Esophagus muscularis mucosa (tissue), 4 donors: ENCODE results near the gene RHBDD1.

ENCODE experiments used
- CTCF ChIP-seq, 3 experiments: fragments of 200-600 bp in 2 of 3; fragments of 450-650 bp in 1 of 3; sonication (generic) in 2 of 3; IDR thresholded peaks; one replicate each; pipeline ENCODE4 v1.5.1; 2017 to 2019; ENCODE audit warnings: antibody characterized with exemption in 3 of 3, mild to moderate bottlenecking in 2 of 3, moderate library complexity in 1 of 3
- EP300 ChIP-seq: sonication (generic); formaldehyde crosslinking; IDR thresholded peaks from one replicate; pipeline ENCODE4 v1.6.1; 2017; ENCODE audit warnings: antibody characterized with exemption
- POLR2A ChIP-seq: fragments of 450-650 bp; IDR thresholded peaks from one replicate; pipeline ENCODE4 v1.6.1; 2017; ENCODE audit warnings: antibody characterized with exemption, moderate library complexity, mild to moderate bottlenecking, low read depth
- POLR2AphosphoS5 ChIP-seq, 2 donors: sonication (generic); formaldehyde crosslinking; IDR thresholded peaks; one replicate each; pipeline ENCODE4 v1.6.1; 2017; ENCODE audit warnings: antibody characterized with exemption in 2 of 2

- no peak for TF ChIP-seq POLR2AphosphoS5 (IDR thresholded peaks at IDR 0.05)
- TF ChIP-seq CTCF (IDR thresholded peaks at IDR 0.05), result no peak
- TF ChIP-seq POLR2A, result no peak
- no peak for TF ChIP-seq EP300
Measured at GRCh38 chr2:226837787-226838603, 2.1 kb downstream of the RHBDD1 start.
